GM13976 (cell line): Measurements from ENCODE around the gene PBRM1.

Experiments
- DNase-seq: peaks from one replicate; pipeline ENCODE4 v3.0.0; 2012; ENCODE audit warnings: low spot score
- CTCF ChIP-seq: IDR thresholded peaks from 2 replicates; pipeline ENCODE4 v1.5.1; 2012; ENCODE audit warnings: borderline replicate concordance, mild to moderate bottlenecking; ENCODE audit not compliant: insufficient read depth; ENCODE audit errors: extremely low read depth, missing control alignments, control extremely low read depth
- in situ Hi-C: fragments of 300-500 bp; cut with MboI; formaldehyde crosslinking; loops from one replicate; pipeline ENCODE4 v1.12.0; 2022; ENCODE audit warnings: low sequenced_read_pairs, mixed read lengths, inconsistent platforms; ENCODE audit not compliant: unreplicated experiment

PBRM1 gene

DNA sequence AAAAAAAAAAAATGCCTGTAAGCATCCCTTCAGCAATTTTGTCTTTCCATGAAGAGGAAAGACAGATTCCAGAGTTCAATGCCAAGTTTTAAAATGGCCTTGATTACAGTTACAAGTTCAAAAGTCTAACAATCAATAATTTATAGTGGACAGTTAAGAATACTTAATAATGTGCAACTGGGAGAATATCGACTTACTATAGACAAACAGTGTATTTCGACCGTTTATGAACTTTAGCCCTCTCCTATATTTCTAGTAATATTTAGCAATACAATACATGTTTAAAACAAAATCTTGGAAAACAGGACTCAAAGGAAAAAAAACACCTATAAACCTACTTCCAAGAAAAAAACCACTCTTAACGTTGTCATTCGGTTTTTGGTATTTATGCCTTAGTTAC is 1.5 kb downstream of the PBRM1 start:
- in situ Hi-C loops, result no loop called here
- TF ChIP-seq CTCF, result no peak
- DNase-seq, result no peak

GRCh38 chr3:52683611-52684010 is 2.1 kb downstream of the PBRM1 start:
- no peak for TF ChIP-seq CTCF
- in situ Hi-C loops, result no loop called here

GRCh38 chr3:52682016-52682415 is 3.7 kb downstream of the PBRM1 start:
- DNase-seq, result no peak
- in situ Hi-C loops, result no loop called here
- peak; percentile 39 for TF ChIP-seq CTCF

More at GRCh38 chr3:52683611-52684010, 2.1 kb downstream of the PBRM1 start:
- DNase-seq, result no peak

- in situ Hi-C loops, result no loop called here
- no peak for TF ChIP-seq CTCF
- DNase-seq, result no peak
Measured at GRCh38 chr3:52681596-52681995, 4.1 kb downstream of the PBRM1 start.

DNA sequence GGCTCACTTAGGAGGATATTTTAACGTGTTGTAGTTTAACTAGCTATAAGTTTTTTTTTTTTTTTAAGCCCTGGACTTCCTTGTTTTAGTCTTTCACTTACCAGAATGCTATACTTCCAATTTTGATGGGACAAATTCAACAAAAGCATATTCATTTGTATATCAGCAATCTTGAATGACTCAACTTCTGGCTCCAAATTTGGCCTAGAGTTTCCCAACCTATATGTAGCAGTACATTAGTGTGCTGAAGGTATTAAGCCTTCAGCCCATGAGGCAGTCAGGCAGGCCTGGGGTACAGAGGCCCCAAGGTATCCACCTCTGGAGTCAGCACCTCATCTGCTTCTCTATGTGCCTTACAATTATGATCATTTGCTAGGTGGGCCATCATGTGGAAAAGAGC is 5.9 kb downstream of the PBRM1 start:
- TF ChIP-seq CTCF, result no peak
- in situ Hi-C loops, result no loop called here
- DNase-seq, result no peak

- in situ Hi-C loops, result no loop called here
- TF ChIP-seq CTCF, result no peak
- DNase-seq, result no peak
Measured at GRCh38 chr3:52679199-52679538, 6.5 kb downstream of the PBRM1 start.
